LNCaP clone FGC (cell line): ENCODE measurements around the gene DISP2.

Source experiments
- DNase-seq: peaks from one replicate; pipeline ENCODE4 v3.0.0-alpha.2; 2011; ENCODE audit warnings: low read depth
- H3K4me3 ChIP-seq: 2 replicates; pipeline ENCODE4 v1.5.1; 2011; ENCODE audit warnings: mild to moderate bottlenecking, low read depth, low read length, control low read depth
- TF ChIP-seq, protein P1 (sequence below): IDR thresholded peaks from 2 replicates; pipeline ENCODE4 v1.5.1; 2012; ENCODE audit warnings: mild to moderate bottlenecking; ENCODE audit not compliant: control insufficient read depth, insufficient read depth; ENCODE audit errors: extremely low read depth

The DISP2 gene

DNA sequence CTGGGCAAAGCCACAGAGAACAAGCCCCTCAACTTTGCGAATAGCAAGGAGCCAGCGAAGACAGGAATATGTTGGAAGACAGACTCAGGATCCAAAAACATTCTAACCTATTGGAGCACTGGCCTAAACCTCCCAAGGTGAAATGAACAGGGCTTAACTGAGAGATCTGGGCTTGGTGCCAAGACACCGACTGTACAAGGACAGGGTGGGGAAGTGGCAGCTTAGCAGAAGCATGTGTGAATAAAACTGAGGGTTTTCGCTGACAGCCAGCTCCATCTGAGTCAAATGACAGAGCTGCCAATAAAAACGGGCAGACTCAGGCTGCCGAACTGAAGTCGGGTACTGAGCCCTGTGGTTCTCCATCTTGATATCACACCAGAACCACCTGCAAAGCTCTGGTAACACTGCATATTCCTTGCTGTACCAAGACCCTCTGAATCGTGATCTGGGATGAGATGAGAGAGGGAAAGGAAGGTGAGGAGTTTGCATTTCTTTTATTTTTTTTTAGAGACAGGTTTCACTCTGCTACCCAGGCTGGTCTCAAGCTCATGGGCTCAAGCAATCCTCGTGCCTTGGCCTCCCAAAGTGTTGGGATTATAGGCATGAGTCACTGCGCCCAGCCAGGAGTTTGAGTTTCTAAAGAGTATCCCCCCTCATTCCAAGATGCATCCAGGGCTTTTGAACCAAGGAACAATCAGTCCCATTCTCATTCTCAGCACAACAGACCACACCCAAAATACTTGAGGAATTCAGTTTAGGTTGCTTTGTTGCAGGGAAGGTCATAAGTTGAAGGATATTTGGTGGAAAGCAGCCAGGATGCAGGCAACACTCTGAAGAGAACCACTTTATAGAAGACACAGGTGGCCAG lies 44.3 kb upstream of the DISP2 start:
- TF ChIP-seq, protein P1, sequence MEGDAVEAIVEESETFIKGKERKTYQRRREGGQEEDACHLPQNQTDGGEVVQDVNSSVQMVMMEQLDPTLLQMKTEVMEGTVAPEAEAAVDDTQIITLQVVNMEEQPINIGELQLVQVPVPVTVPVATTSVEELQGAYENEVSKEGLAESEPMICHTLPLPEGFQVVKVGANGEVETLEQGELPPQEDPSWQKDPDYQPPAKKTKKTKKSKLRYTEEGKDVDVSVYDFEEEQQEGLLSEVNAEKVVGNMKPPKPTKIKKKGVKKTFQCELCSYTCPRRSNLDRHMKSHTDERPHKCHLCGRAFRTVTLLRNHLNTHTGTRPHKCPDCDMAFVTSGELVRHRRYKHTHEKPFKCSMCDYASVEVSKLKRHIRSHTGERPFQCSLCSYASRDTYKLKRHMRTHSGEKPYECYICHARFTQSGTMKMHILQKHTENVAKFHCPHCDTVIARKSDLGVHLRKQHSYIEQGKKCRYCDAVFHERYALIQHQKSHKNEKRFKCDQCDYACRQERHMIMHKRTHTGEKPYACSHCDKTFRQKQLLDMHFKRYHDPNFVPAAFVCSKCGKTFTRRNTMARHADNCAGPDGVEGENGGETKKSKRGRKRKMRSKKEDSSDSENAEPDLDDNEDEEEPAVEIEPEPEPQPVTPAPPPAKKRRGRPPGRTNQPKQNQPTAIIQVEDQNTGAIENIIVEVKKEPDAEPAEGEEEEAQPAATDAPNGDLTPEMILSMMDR, result no peak
- peak; percentile 25 for DNase-seq
- no peak overlapping the region for H3K4me3 ChIP-seq

- TF ChIP-seq, protein P1, result no peak
- no peak for DNase-seq
- no peak overlapping the region for H3K4me3 ChIP-seq
These were observed 43.2 kb upstream of the DISP2 start for GRCh38 chr15:40314723-40315276.

- DNase-seq, result no peak
- TF ChIP-seq, protein P1, result no peak
- H3K4me3 ChIP-seq, result no peak overlapping the region
These were observed 41.1 kb upstream of the DISP2 start for GRCh38 chr15:40316931-40317330.

DNA sequence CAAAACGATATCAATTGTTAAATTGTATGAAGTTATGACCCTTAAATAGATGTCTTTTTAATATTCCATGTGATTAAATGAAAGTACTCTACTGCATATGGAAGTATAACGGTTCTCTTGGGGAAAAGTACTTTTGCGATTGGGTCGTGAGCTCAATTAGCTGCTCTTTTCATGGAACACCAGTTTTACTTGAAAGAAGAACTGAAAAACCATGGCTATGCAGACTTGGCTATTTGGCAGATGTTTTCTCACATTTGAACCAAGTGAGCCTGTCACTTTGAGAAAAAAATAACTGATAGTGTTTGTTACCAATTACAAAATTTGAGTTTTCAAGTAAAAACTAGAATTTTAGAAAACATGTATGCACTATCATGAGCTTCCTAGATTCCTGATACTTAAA lies 40.4 kb upstream of the DISP2 start:
- no peak for DNase-seq
- no peak overlapping the region for H3K4me3 ChIP-seq
- TF ChIP-seq, protein P1, result no peak

- no peak overlapping the region for H3K4me3 ChIP-seq
- TF ChIP-seq, protein P1, result no peak
- DNase-seq, result no peak
These were observed 37.6 kb upstream of the DISP2 start for GRCh38 chr15:40320409-40320808.

GRCh38 chr15:40320931-40321371 lies 37.1 kb upstream of the DISP2 start:
- H3K4me3 ChIP-seq, result no peak overlapping the region
- DNase-seq, result no peak
- TF ChIP-seq, protein P1, result peak; percentile 81
